ENCODE data around the gene ANP32A. TPM values are rescaled to one million over a fixed set of nuclear protein-coding genes. Genes with fewer than 3 reads are reported as not detected.

Gene ANP32A
- total RNA-seq, 4 donors from 2014 or later: 27.1 to 55.8 (median 50.6) TPM

GRCh38 chr15:68812069-68812468 is 8.6 kb downstream of the ANP32A start:
- Histone ChIP-seq H3K4me1 (peaks cover 71 to 87% of the 10 kb centered on the region in 2 donors), H3K9me3 (no peaks in the 10 kb centered on the region), H3K4me3 (no peak overlapping the region), H3K27me3 (no peaks in the 10 kb centered on the region), H3K27ac (peak overlapping the region in 1 of 4 donors; percentile 29), H3K36me3 (no peaks in the 10 kb centered on the region)
- TF ChIP-seq CTCF (IDR thresholded peaks at IDR 0.05 in 4 of 5, conservative IDR thresholded peaks at IDR 0.05 in 1 of 5): no peak
- TF ChIP-seq POLR2A (IDR thresholded peaks at IDR 0.05): no peak
- DNase-seq (no peak), ATAC-seq (no peak)
- in situ Hi-C loops (cut with MboI; ENCODE audit: low sequenced_read_pairs in 4 of 4): no loop called here
- intact Hi-C loops (cut with DNase I; ENCODE audit: low total_unique reads): loop anchor here (10.0 kb wide), 1 partner anchor 537 kb away; the partner anchor contains the start of gene FEM1B

- peaks cover 57 to 83% of the 10 kb centered on the region in 2 donors for H3K4me1 ChIP-seq
- H3K9me3 ChIP-seq: no peaks in the 10 kb centered on the region
- no peak for DNase-seq
- TF ChIP-seq POLR2A (IDR thresholded peaks at IDR 0.05) (no peak), CTCF (IDR thresholded peaks at IDR 0.05 in 4 of 5, conservative IDR thresholded peaks at IDR 0.05 in 1 of 5) (no peak)
- H3K27me3 ChIP-seq: no peaks in the 10 kb centered on the region
- H3K36me3 ChIP-seq: no peaks in the 10 kb centered on the region
- no peak for ATAC-seq
- intact Hi-C loops (cut with DNase I; ENCODE audit: low total_unique reads) (no loop called here), in situ Hi-C loops (cut with MboI; ENCODE audit: low sequenced_read_pairs in 4 of 4) (no loop called here)
- no peak overlapping the region for H3K4me3 ChIP-seq
- no peak overlapping the region for H3K27ac ChIP-seq
Measured at GRCh38 chr15:68809517-68809916, 11.2 kb downstream of the ANP32A start.

GRCh38 chr15:68808770-68809169 is 11.9 kb downstream of the ANP32A start:
- DNase-seq: no peak
- ATAC-seq: no peak
- Histone ChIP-seq H3K9me3 (no peaks in the 10 kb centered on the region), H3K27me3 (no peaks in the 10 kb centered on the region), H3K4me3 (no peak overlapping the region), H3K4me1 (peaks cover 51 to 75% of the 10 kb centered on the region in 2 donors), H3K36me3 (no peaks in the 10 kb centered on the region), H3K27ac (no peak overlapping the region)
- in situ Hi-C loops (cut with MboI; ENCODE audit: low sequenced_read_pairs in 4 of 4): no loop called here
- no peak for TF ChIP-seq POLR2A (IDR thresholded peaks at IDR 0.05)
- TF ChIP-seq CTCF (IDR thresholded peaks at IDR 0.05 in 4 of 5, conservative IDR thresholded peaks at IDR 0.05 in 1 of 5): no peak
- intact Hi-C loops (cut with DNase I; ENCODE audit: low total_unique reads): no loop called here

- ATAC-seq (no peak), DNase-seq (no peak)
- no peak overlapping the region for H3K27ac ChIP-seq
- intact Hi-C loops (cut with DNase I; ENCODE audit: low total_unique reads): no loop called here
- TF ChIP-seq POLR2A (IDR thresholded peaks at IDR 0.05): no peak
- no peak for TF ChIP-seq CTCF (IDR thresholded peaks at IDR 0.05 in 4 of 5, conservative IDR thresholded peaks at IDR 0.05 in 1 of 5)
- H3K27me3 ChIP-seq: no peaks in the 10 kb centered on the region
- no peak overlapping the region for H3K4me3 ChIP-seq
- no peaks in the 10 kb centered on the region for H3K9me3 ChIP-seq
- peaks cover 45 to 73% of the 10 kb centered on the region in 2 donors for H3K4me1 ChIP-seq
- no peaks in the 10 kb centered on the region for H3K36me3 ChIP-seq
- in situ Hi-C loops (cut with MboI; ENCODE audit: low sequenced_read_pairs in 4 of 4): no loop called here
Measured at GRCh38 chr15:68808091-68808490, 12.6 kb downstream of the ANP32A start.

- no peak overlapping the region for H3K4me3 ChIP-seq
- TF ChIP-seq POLR2A (IDR thresholded peaks at IDR 0.05): no peak
- no peak for TF ChIP-seq CTCF (IDR thresholded peaks at IDR 0.05 in 4 of 5, conservative IDR thresholded peaks at IDR 0.05 in 1 of 5)
- H3K4me1 ChIP-seq: peaks cover 38 to 65% of the 10 kb centered on the region in 2 donors
- H3K27ac ChIP-seq: no peak overlapping the region
- intact Hi-C loops (cut with DNase I; ENCODE audit: low total_unique reads) (no loop called here), in situ Hi-C loops (cut with MboI; ENCODE audit: low sequenced_read_pairs in 4 of 4) (no loop called here)
- H3K9me3 ChIP-seq: no peaks in the 10 kb centered on the region
- no peaks in the 10 kb centered on the region for H3K27me3 ChIP-seq
- ATAC-seq (no peak), DNase-seq (no peak)
- H3K36me3 ChIP-seq: no peaks in the 10 kb centered on the region
Measured at GRCh38 chr15:68807249-68807648, 13.4 kb downstream of the ANP32A start.
